Measurements from ENCODE around the gene EBNA1BP2. TPM values are rescaled to one million over a fixed set of nuclear protein-coding genes. Genes with fewer than 3 reads are reported as not detected.

The EBNA1BP2 gene
- total and polyA plus RNA-seq, 2 of the 13 experiments (the other 11 are each of a cell fraction or from before 2014, with no cell fraction given): 27.1 to 102 TPM

DNA sequence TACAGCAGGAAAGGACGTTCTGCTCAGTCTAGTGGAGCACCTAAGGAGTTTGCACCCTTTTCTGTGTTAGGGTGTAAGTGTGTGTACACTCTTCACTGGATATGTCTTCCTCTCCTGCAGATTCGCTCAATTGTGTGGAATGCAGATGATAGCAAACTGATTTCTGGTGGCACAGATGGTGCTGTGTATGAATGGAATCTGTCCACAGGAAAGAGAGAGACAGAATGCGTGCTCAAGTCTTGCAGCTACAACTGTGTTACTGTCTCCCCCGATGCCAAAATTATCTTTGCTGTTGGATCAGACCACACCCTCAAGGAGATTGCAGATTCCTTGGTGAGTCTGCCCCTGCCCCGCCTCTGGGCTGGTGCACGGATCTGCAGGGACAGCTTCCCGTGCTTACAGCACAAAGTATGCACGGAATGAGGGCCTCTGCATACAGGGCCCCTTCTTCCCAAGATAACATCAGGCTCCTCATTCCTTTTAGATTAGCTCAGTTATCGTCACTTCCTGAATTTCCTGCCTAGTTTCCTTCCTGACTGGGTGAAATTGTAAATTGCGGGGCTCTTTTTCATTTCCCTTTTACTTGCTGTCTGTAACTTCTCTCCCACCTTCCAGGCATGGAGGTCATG is 34.6 kb upstream of the EBNA1BP2 start (continued):
- TF ChIP-seq, protein P1, sequence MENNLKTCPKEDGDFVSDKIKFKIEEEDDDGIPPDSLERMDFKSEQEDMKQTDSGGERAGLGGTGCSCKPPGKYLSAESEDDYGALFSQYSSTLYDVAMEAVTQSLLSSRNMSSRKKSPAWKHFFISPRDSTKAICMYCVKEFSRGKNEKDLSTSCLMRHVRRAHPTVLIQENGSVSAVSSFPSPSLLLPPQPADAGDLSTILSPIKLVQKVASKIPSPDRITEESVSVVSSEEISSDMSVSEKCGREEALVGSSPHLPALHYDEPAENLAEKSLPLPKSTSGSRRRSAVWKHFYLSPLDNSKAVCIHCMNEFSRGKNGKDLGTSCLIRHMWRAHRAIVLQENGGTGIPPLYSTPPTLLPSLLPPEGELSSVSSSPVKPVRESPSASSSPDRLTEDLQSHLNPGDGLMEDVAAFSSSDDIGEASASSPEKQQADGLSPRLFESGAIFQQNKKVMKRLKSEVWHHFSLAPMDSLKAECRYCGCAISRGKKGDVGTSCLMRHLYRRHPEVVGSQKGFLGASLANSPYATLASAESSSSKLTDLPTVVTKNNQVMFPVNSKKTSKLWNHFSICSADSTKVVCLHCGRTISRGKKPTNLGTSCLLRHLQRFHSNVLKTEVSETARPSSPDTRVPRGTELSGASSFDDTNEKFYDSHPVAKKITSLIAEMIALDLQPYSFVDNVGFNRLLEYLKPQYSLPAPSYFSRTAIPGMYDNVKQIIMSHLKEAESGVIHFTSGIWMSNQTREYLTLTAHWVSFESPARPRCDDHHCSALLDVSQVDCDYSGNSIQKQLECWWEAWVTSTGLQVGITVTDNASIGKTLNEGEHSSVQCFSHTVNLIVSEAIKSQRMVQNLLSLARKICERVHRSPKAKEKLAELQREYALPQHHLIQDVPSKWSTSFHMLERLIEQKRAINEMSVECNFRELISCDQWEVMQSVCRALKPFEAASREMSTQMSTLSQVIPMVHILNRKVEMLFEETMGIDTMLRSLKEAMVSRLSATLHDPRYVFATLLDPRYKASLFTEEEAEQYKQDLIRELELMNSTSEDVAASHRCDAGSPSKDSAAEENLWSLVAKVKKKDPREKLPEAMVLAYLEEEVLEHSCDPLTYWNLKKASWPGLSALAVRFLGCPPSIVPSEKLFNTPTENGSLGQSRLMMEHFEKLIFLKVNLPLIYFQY (CRISPR knock-in tag; IDR thresholded peaks at IDR 0.05; ENCODE audit: borderline replicate concordance): 0 out of 2 replicates have a peak, but pooled peaks have one; percentile 11
- no peak for TF ChIP-seq ZNF337 (CRISPR knock-in tag; IDR thresholded peaks at IDR 0.05; ENCODE audit: borderline replicate concordance, low read depth)
- TF ChIP-seq, protein P2, sequence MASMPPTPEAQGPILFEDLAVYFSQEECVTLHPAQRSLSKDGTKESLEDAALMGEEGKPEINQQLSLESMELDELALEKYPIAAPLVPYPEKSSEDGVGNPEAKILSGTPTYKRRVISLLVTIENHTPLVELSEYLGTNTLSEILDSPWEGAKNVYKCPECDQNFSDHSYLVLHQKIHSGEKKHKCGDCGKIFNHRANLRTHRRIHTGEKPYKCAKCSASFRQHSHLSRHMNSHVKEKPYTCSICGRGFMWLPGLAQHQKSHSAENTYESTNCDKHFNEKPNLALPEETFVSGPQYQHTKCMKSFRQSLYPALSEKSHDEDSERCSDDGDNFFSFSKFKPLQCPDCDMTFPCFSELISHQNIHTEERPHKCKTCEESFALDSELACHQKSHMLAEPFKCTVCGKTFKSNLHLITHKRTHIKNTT (CRISPR knock-in tag; IDR thresholded peaks at IDR 0.05): no peak
- TF ChIP-seq, protein P3, sequence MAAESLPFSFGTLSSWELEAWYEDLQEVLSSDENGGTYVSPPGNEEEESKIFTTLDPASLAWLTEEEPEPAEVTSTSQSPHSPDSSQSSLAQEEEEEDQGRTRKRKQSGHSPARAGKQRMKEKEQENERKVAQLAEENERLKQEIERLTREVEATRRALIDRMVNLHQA (CRISPR knock-in tag; IDR thresholded peaks at IDR 0.05): no peak
- no peak for TF ChIP-seq CEBPB (IDR thresholded peaks at IDR 0.05; ENCODE audit: borderline replicate concordance, low read depth, low read length)
- TF ChIP-seq, protein P4, sequence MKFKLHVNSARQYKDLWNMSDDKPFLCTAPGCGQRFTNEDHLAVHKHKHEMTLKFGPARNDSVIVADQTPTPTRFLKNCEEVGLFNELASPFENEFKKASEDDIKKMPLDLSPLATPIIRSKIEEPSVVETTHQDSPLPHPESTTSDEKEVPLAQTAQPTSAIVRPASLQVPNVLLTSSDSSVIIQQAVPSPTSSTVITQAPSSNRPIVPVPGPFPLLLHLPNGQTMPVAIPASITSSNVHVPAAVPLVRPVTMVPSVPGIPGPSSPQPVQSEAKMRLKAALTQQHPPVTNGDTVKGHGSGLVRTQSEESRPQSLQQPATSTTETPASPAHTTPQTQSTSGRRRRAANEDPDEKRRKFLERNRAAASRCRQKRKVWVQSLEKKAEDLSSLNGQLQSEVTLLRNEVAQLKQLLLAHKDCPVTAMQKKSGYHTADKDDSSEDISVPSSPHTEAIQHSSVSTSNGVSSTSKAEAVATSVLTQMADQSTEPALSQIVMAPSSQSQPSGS (CRISPR knock-in tag; IDR thresholded peaks at IDR 0.05): peak; percentile 97
- no peak; the same call in 1 of the 2 replicates for TF ChIP-seq TGIF2 (CRISPR knock-in tag; IDR thresholded peaks at IDR 0.05)
- TF ChIP-seq, protein P5, sequence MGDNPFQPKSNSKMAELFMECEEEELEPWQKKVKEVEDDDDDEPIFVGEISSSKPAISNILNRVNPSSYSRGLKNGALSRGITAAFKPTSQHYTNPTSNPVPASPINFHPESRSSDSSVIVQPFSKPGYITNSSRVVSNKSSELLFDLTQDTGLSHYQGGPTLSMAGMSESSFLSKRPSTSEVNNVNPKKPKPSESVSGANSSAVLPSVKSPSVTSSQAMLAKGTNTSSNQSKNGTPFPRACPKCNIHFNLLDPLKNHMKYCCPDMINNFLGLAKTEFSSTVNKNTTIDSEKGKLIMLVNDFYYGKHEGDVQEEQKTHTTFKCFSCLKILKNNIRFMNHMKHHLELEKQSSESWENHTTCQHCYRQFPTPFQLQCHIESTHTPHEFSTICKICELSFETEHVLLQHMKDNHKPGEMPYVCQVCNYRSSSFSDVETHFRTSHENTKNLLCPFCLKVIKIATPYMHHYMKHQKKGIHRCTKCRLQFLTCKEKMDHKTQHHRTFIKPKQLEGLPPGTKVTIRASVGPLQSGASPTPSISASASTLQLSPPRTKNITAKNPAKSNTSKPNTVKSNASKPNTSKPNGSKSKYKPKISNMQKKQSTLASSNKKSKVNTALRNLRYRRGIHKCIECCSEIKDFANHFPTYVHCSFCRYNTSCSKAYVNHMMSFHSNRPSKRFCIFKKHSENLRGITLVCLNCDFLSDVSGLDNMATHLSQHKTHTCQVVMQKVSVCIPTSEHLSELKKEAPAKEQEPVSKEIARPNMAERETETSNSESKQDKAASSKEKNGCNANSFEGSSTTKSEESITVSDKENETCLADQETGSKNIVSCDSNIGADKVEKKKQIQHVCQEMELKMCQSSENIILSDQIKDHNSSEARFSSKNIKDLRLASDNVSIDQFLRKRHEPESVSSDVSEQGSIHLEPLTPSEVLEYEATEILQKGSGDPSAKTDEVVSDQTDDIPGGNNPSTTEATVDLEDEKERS (CRISPR knock-in tag; IDR thresholded peaks at IDR 0.05): no peak
- no peak for TF ChIP-seq ZNF329 (CRISPR knock-in tag; IDR thresholded peaks at IDR 0.05; ENCODE audit: low read depth)
- no peak for TF ChIP-seq ZEB1 (IDR thresholded peaks at IDR 0.05; ENCODE audit: insufficient replicate concordance, low read depth)
- peak; percentile 23; the same call in 1 of the 2 replicates for TF ChIP-seq BCL6 (CRISPR knock-in tag; IDR thresholded peaks at IDR 0.05)
- no peak for TF ChIP-seq FOXM1 (CRISPR knock-in tag; IDR thresholded peaks at IDR 0.05)
- TF ChIP-seq ARNT (IDR thresholded peaks at IDR 0.05): no peak
- TF ChIP-seq ZNF484 (CRISPR knock-in tag; IDR thresholded peaks at IDR 0.05; ENCODE audit: borderline replicate concordance, low read depth): no peak
- TF ChIP-seq, protein P6, sequence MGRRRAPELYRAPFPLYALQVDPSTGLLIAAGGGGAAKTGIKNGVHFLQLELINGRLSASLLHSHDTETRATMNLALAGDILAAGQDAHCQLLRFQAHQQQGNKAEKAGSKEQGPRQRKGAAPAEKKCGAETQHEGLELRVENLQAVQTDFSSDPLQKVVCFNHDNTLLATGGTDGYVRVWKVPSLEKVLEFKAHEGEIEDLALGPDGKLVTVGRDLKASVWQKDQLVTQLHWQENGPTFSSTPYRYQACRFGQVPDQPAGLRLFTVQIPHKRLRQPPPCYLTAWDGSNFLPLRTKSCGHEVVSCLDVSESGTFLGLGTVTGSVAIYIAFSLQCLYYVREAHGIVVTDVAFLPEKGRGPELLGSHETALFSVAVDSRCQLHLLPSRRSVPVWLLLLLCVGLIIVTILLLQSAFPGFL (CRISPR knock-in tag; IDR thresholded peaks at IDR 0.05): no peak
- TF ChIP-seq LCORL (IDR thresholded peaks at IDR 0.05): no peak
- no peak for TF ChIP-seq LCORL (CRISPR knock-in tag; IDR thresholded peaks at IDR 0.05)
- no peak for TF ChIP-seq ZFP36 (IDR thresholded peaks at IDR 0.05; ENCODE audit: borderline replicate concordance, low read depth, low read length, partially characterized antibody)
- no peak for TF ChIP-seq ZNF781 (CRISPR knock-in tag; IDR thresholded peaks at IDR 0.05; ENCODE audit: borderline replicate concordance, not compliant biosample characterization)
